ENCODE data around the gene EMX2. TPM values are rescaled to one million over a fixed set of nuclear protein-coding genes. Genes with fewer than 3 reads are reported as not detected.

Gene EMX2
- total and polyA plus RNA-seq, 7 donors, result 0.69 to 3.4 (median 1.2) TPM

DNA sequence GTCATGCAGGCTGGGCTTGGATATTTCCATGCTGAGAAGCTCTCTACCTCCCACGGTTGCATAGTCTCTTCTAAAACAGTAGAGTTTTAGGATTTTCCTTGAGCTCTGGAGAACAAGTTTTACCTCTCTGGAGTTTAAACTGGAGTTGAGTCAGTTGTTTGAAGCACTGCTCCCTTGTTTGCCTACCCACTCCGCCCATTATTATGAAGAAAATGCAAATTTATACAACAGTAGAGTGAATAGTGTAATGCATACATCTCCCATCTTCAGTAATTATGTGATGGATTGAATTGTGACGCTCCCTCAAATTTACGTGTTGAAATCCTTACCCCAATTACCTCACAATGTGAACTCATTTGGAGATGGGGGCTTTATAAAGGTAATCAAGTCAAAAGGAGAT, 17.2 kb downstream of the EMX2 start:
- no peak overlapping the region for H3K27ac ChIP-seq
- ATAC-seq (no peak), DNase-seq (no peak)
- no peak overlapping the region for H3K4me3 ChIP-seq
- intact Hi-C loops (cut with DNase I), result no loop called here
- WGBS, 3 donors, result 71 to 81% (median 79%) methylated on average over 4 of the region's 4 CpGs
- TF ChIP-seq, protein P1, sequence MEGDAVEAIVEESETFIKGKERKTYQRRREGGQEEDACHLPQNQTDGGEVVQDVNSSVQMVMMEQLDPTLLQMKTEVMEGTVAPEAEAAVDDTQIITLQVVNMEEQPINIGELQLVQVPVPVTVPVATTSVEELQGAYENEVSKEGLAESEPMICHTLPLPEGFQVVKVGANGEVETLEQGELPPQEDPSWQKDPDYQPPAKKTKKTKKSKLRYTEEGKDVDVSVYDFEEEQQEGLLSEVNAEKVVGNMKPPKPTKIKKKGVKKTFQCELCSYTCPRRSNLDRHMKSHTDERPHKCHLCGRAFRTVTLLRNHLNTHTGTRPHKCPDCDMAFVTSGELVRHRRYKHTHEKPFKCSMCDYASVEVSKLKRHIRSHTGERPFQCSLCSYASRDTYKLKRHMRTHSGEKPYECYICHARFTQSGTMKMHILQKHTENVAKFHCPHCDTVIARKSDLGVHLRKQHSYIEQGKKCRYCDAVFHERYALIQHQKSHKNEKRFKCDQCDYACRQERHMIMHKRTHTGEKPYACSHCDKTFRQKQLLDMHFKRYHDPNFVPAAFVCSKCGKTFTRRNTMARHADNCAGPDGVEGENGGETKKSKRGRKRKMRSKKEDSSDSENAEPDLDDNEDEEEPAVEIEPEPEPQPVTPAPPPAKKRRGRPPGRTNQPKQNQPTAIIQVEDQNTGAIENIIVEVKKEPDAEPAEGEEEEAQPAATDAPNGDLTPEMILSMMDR (IDR thresholded peaks at IDR 0.05), result no peak
- no peaks in the 10 kb centered on the region for H3K36me3 ChIP-seq (ENCODE audit: insufficient read depth in 1 of 2, low read depth in 1 of 2)
- H3K27me3 ChIP-seq (ENCODE audit: insufficient read depth in 3 of 3, low read length in 2 of 3), result peaks cover 0 to 4% (median 0%) of the 10 kb centered on the region in 3 donors
- peaks cover 2% of the 10 kb centered on the region for H3K4me1 ChIP-seq
- H3K9me3 ChIP-seq, result no peaks in the 10 kb centered on the region

GRCh38 chr10:117560942-117561341, 18.4 kb downstream of the EMX2 start:
- WGBS, 3 donors, result 79 to 88% (median 81%) methylated on average over 2 of the region's 2 CpGs
- H3K4me1 ChIP-seq, result no peaks in the 10 kb centered on the region

DNA sequence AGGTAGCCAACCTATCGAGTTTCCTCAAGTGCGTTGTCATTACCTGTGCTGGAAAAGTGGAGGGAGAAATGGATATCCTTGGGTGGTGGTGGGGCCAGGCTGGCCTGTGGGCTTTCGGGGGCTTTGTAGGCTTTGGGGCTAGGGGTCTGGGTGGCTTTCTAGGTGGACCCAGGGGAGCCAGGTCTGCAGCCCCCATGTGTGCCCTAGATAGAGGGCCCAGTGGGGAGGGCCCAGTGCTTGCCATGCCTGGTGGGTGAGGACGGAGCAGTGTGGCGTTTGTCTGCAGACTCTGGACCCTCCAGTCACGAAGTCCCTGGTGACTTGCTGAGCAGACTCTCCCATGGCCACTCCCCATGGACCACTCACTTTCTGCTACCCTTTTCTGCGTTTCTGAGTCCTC, 19.7 kb downstream of the EMX2 start:
- TF ChIP-seq, protein P1 (IDR thresholded peaks at IDR 0.05), result no peak
- H3K27ac ChIP-seq, result no peak overlapping the region
- intact Hi-C loops (cut with DNase I), result no loop called here
- ATAC-seq (no peak), DNase-seq (no peak)
- no peak overlapping the region for H3K4me3 ChIP-seq
- 80 to 83% (median 83%) methylated on average over 7 of the region's 7 CpGs for WGBS, 3 donors
- no peaks in the 10 kb centered on the region for H3K4me1 ChIP-seq
- peaks cover 0 to 3% (median 0%) of the 10 kb centered on the region in 3 donors for H3K27me3 ChIP-seq (ENCODE audit: insufficient read depth in 3 of 3, low read length in 2 of 3)
- no peaks in the 10 kb centered on the region for H3K36me3 ChIP-seq (ENCODE audit: insufficient read depth in 1 of 2, low read depth in 1 of 2)
- no peaks in the 10 kb centered on the region for H3K9me3 ChIP-seq

More at GRCh38 chr10:117560942-117561341, 18.4 kb downstream of the EMX2 start:
- Histone ChIP-seq H3K27me3 (ENCODE audit: insufficient read depth in 3 of 3, low read length in 2 of 3) (no peaks in the 10 kb centered on the region), H3K27ac (no peak overlapping the region), H3K9me3 (no peaks in the 10 kb centered on the region), H3K4me3 (no peak overlapping the region), H3K36me3 (ENCODE audit: insufficient read depth in 1 of 2, low read depth in 1 of 2) (no peaks in the 10 kb centered on the region)
- TF ChIP-seq, protein P1 (IDR thresholded peaks at IDR 0.05), result no peak
- DNase-seq, result no peak
- intact Hi-C loops (cut with DNase I), result no loop called here
- no peak for ATAC-seq

GRCh38 chr10:117562896-117563737, 20.6 kb downstream of the EMX2 start:
- Histone ChIP-seq H3K4me3 (no peak overlapping the region), H3K9me3 (no peaks in the 10 kb centered on the region), H3K27me3 (ENCODE audit: insufficient read depth in 3 of 3, low read length in 2 of 3) (peaks cover 0 to 4% (median 0%) of the 10 kb centered on the region in 3 donors), H3K4me1 (no peaks in the 10 kb centered on the region), H3K27ac (no peak overlapping the region), H3K36me3 (ENCODE audit: insufficient read depth in 1 of 2, low read depth in 1 of 2) (no peaks in the 10 kb centered on the region)
- TF ChIP-seq, protein P1 (IDR thresholded peaks at IDR 0.05), result no peak
- intact Hi-C loops (cut with DNase I), result no loop called here
- 81 to 83% (median 83%) methylated on average over 9 of the region's 9 CpGs for WGBS, 3 donors
- ATAC-seq (no peak), DNase-seq (no peak)

Data from psoas muscle (tissue), 8 donors.